Skeletal muscle tissue (tissue), 4 donors: ENCODE measurements around the gene LEP. TPM values are rescaled to one million over a fixed set of nuclear protein-coding genes. Genes with fewer than 3 reads are reported as not detected.
"Not testable (repeated sequence)": the region's sequence is repeated elsewhere in the genome, so short reads cannot be mapped to it uniquely, and the experiment has no call there.

Source experiments
- H3K27ac ChIP-seq: one replicate; pipeline ENCODE4 v1.7.0; 2013; ENCODE audit warnings: mild to moderate bottlenecking, low read depth, low read length, inconsistent platforms
- H3K27me3 ChIP-seq, 3 donors: one replicate each; pipeline ENCODE4 v1.7.0; 2013; ENCODE audit warnings: low read length in 3 of 3; ENCODE audit not compliant: control insufficient read depth in 3 of 3, insufficient read depth in 3 of 3
- H3K36me3 ChIP-seq, 3 donors: one replicate each; pipeline ENCODE4 v1.7.0; 2013; ENCODE audit warnings: low read length in 3 of 3; ENCODE audit not compliant: control insufficient read depth in 3 of 3, insufficient read depth in 3 of 3
- H3K4me1 ChIP-seq, 3 donors: one replicate each; pipeline ENCODE4 v1.7.0; 2013; ENCODE audit warnings: low read length in 3 of 3, mild to moderate bottlenecking in 3 of 3; ENCODE audit not compliant: control insufficient read depth in 3 of 3, insufficient read depth in 3 of 3
- H3K4me3 ChIP-seq, 3 donors: one replicate each; pipeline ENCODE4 v1.7.0; 2013; ENCODE audit warnings: low read length in 3 of 3
- H3K9ac ChIP-seq, 3 donors: one replicate each; pipeline ENCODE4 v1.7.0; 2013; ENCODE audit warnings: low read length in 3 of 3, mild to moderate bottlenecking in 3 of 3, moderate library complexity in 2 of 3, low read depth in 1 of 3
- H3K9me3 ChIP-seq, 3 donors: one replicate each; pipeline ENCODE4 v1.7.0; 2013; ENCODE audit warnings: low read length in 3 of 3; ENCODE audit not compliant: control insufficient read depth in 3 of 3
- total RNA-seq: library from RNA; depleted of rRNA; stranded (reverse); fragments of >200 nt; gene quantifications from one replicate; pipeline ENCODE4 v1.2.3, GENCODE V29; 2014
- donor health status: Osteomylitis.

The LEP gene
- total RNA-seq, 1 donor from 2014 or later = under 0.01 TPM

GRCh38 chr7:128280451-128280850 is 39.4 kb downstream of the LEP start:
- H3K9me3 ChIP-seq, H3K36me3 ChIP-seq, H3K4me3 ChIP-seq, H3K27me3 ChIP-seq, H3K27ac ChIP-seq, H3K9ac ChIP-seq, H3K4me1 ChIP-seq: not testable (repeated sequence)

GRCh38 chr7:128281605-128282380 is 40.7 kb downstream of the LEP start:
- Histone ChIP-seq H3K9me3 (peaks cover 0 to 2% (median 0%) of the 10 kb centered on the region in 3 donors), H3K9ac (no peak overlapping the region), H3K27me3 (no peaks in the 10 kb centered on the region), H3K4me3 (no peak overlapping the region), H3K36me3 (peaks cover 4 to 7% (median 7%) of the 10 kb centered on the region in 3 donors), H3K4me1 (no peaks in the 10 kb centered on the region), H3K27ac (no peak overlapping the region)

DNA sequence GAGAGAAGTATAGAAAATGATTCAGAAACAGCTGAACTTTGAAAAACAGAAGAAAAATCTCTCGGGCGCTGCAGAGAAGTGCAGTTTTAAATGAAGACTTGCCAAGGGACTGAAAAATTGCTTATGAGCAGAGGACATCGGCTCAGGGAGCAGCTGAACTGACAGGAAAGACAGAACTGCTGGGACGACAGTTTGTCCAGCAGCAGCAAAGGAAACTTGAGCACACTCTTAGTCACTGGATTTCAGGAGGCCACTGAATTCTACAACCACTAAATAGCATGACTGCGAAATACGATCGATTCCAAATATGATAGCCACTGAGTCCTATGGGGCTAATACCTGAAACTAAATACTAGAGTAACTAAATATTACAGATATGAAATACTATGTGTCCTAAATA is 43.0 kb downstream of the LEP start:
- Histone ChIP-seq H3K27ac (no peak overlapping the region), H3K36me3 (peaks cover 4 to 7% (median 7%) of the 10 kb centered on the region in 3 donors), H3K9me3 (peaks cover 0 to 2% (median 0%) of the 10 kb centered on the region in 3 donors), H3K27me3 (no peaks in the 10 kb centered on the region), H3K9ac (no peak overlapping the region), H3K4me1 (no peaks in the 10 kb centered on the region), H3K4me3 (no peak overlapping the region)

- H3K27ac ChIP-seq = no peak overlapping the region
- peaks cover 3 to 7% (median 4%) of the 10 kb centered on the region in 3 donors for H3K36me3 ChIP-seq
- no peaks in the 10 kb centered on the region for H3K27me3 ChIP-seq
- no peaks in the 10 kb centered on the region for H3K4me1 ChIP-seq
- no peak overlapping the region for H3K9ac ChIP-seq
- no peaks in the 10 kb centered on the region for H3K9me3 ChIP-seq
- no peak overlapping the region for H3K4me3 ChIP-seq
Measured at GRCh38 chr7:128287556-128287955, 46.5 kb downstream of the LEP start.

- H3K9me3 ChIP-seq = not testable (repeated sequence)
Measured at GRCh38 chr7:128298004-128298403, 56.9 kb downstream of the LEP start.

GRCh38 chr7:128299109-128299607 is 58.1 kb downstream of the LEP start:
- Histone ChIP-seq H3K9ac (no peak overlapping the region), H3K4me3 (no peak overlapping the region), H3K36me3 (peaks cover 4 to 11% (median 8%) of the 10 kb centered on the region in 3 donors), H3K27ac (no peak overlapping the region), H3K9me3 (no peaks in the 10 kb centered on the region), H3K4me1 (no peaks in the 10 kb centered on the region), H3K27me3 (no peaks in the 10 kb centered on the region)

More at GRCh38 chr7:128298004-128298403, 56.9 kb downstream of the LEP start:
- H3K36me3 ChIP-seq, H3K4me3 ChIP-seq, H3K27me3 ChIP-seq, H3K4me1 ChIP-seq, H3K27ac ChIP-seq, H3K9ac ChIP-seq: not testable (repeated sequence)

DNA sequence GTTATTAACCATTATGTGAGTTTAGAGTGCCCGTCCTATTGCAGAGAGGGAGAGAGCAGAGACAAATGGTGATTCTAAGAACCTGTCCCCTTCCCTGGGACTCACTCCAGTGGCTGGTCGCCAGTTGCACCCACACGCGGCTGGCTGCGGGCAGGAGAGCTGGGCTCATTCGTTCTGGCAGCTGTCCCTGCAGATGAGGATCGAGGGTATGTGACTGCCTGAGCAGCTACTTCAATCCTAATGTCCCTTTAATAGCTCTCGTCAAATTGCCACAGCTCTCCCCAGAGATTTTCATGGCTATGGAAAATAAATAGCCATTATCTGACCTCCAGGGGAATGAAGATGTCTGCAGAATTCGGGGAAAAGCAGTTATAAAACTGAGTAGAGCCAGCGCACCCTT is 61.1 kb downstream of the LEP start:
- H3K27ac ChIP-seq = no peak overlapping the region
- H3K36me3 ChIP-seq = peaks cover 17 to 36% (median 24%) of the 10 kb centered on the region in 3 donors

GRCh38 chr7:128303133-128303532 is 62.1 kb downstream of the LEP start:
- Histone ChIP-seq H3K4me3 (no peak overlapping the region), H3K9ac (no peak overlapping the region), H3K9me3 (no peaks in the 10 kb centered on the region), H3K27me3 (no peaks in the 10 kb centered on the region), H3K27ac (no peak overlapping the region), H3K4me1 (peaks cover 0 to 9% (median 6%) of the 10 kb centered on the region in 3 donors), H3K36me3 (peaks cover 17 to 43% (median 25%) of the 10 kb centered on the region in 3 donors)

More for the DNA sequence above, 61.1 kb downstream of the LEP start:
- peaks cover 0 to 8% (median 5%) of the 10 kb centered on the region in 3 donors for H3K4me1 ChIP-seq
- H3K9me3 ChIP-seq = no peaks in the 10 kb centered on the region
- H3K9ac ChIP-seq = no peak overlapping the region
- H3K4me3 ChIP-seq = no peak overlapping the region
- no peaks in the 10 kb centered on the region for H3K27me3 ChIP-seq

- H3K36me3 ChIP-seq = peaks cover 17 to 48% (median 25%) of the 10 kb centered on the region in 3 donors
- H3K4me1 ChIP-seq = peaks cover 0 to 9% (median 6%) of the 10 kb centered on the region in 3 donors
- H3K27ac ChIP-seq = no peak overlapping the region
- H3K9ac ChIP-seq = no peak overlapping the region
- no peaks in the 10 kb centered on the region for H3K27me3 ChIP-seq
- H3K9me3 ChIP-seq = no peaks in the 10 kb centered on the region
- no peak overlapping the region for H3K4me3 ChIP-seq
Measured at GRCh38 chr7:128303643-128304042, 62.6 kb downstream of the LEP start.

GRCh38 chr7:128304212-128304611 is 63.1 kb downstream of the LEP start:
- no peaks in the 10 kb centered on the region for H3K9me3 ChIP-seq
- no peak overlapping the region for H3K4me3 ChIP-seq
- no peak overlapping the region for H3K27ac ChIP-seq
- peak overlapping the region in 1 of 3 donors; percentile 25 for H3K9ac ChIP-seq
- H3K36me3 ChIP-seq = peaks cover 17 to 48% (median 28%) of the 10 kb centered on the region in 3 donors
- H3K4me1 ChIP-seq = peaks cover 0 to 9% (median 6%) of the 10 kb centered on the region in 3 donors
- no peaks in the 10 kb centered on the region for H3K27me3 ChIP-seq
